GM21576 (cell line): ENCODE data around the gene OBP2A.
A peak's percentile ranks its signal among the peaks of the same experiment; 100 is the strongest.
"Not testable (repeated sequence)": the region's sequence is repeated elsewhere in the genome, so short reads cannot be mapped to it uniquely, and the experiment has no call there.

ENCODE experiments used
- ATAC-seq: cut with Tn5 transposase; IDR thresholded peaks from one replicate; pipeline ENCODE4 v1.9.1; 2021; ENCODE audit warnings: mild to moderate bottlenecking, moderate library complexity; ENCODE audit not compliant: unreplicated experiment

Gene OBP2A, protein sequence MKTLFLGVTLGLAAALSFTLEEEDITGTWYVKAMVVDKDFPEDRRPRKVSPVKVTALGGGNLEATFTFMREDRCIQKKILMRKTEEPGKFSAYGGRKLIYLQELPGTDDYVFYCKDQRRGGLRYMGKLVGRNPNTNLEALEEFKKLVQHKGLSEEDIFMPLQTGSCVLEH

DNA sequence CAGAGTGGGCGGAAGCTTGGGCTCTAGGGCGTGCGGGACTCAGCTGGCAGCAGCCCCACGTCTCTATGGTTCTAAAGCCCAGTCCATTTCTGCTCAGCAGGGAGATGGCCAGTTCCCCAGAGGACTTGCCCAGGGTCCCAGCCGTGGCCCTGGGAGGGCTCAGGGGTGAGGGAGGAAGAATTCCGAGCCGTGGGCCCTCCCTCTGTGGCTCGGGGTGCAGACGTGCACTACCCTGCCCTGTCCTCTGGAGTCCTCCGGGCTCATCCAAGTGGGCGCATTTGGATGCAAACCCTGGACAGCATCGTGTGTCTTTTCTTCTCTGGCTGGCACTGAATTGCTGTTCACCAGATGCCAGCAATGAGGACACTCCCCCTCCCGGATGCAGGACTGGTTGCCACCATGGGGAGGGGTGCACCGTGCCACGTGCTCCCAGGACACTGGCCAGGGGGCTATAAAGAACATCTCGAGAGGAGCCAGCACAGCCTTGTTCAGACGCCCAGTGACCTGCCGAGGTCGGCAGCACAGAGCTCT is at the start of gene OBP2A:
TSS of gene OBP2A (plus strand) at position 481 of the 531 bp plus-strand sequence. CDS start 55 bp downstream, outside the sequence.
- ATAC-seq: not testable (repeated sequence)

DNA sequence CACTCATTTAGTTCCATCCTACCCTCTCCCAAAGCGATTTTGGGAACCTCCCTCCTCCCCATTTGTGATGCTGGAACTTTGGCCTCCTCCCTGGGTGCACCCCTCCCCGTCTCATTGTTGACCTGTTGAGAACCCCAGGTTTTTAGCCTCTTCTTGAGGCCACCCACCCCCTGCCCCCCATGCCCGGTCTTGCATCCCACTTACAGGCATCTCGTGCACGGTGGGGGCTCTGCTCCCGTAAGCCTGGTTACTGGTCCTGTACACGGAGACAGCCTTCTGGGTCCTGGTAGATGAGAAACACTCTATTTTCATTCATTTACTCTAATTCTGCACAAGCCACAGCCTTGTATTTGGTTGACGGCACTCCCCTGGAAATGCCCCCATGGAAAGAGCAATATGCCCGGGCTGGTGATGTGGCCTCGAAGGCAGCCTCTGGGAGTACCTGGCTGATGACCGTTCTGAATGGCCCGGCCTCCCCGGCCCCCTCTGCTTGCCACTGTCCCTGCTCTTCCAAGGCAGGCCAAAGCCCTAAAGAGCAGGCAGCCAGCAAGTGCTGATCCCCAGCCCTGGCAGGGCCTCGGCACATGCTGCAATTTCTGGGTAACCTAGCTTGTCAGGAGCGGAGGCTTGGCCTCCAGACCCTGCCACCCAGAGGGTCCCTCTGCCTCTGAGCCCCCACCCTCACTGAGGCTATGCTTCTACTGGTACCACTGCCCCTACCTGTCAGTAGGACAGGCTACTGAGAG is 47.4 kb upstream of the OBP2A start:
- no peak for ATAC-seq

DNA sequence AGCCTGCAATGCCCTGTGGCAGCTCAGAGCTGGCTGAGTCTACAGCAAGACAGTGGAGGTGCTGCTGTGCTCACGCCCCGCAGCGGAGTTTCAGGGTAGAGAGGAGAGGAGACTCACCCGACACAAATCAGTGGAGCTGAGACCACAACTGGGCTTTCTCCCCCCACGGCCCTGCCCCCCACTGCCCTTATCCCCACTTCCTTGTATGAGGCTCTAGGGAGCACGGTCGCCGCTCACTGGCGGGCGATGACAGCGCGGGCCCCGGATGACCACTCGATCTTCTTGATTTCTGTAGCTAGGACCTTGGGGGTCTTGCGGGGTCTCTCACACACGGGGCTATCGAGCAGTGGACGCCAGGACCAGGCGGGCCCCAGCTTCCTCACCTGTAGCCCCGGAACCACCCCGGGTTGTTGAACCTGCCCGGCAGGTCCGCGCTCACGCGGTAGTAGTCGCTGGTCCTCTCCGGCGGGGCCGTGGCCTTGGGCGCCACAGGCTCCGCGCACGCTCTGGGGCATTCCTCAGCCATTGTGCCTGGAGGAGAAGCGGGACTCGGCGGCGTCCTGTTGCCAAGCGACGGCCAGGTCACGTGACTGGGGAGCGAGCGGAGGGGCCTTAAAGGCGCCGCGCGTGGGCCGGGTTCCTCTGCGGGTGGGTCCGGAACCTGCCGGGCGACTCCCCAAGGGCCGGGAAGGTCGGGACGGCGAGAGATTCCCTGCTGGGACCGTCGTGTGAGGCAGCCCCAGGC is 46.4 kb upstream of the OBP2A start:
- ATAC-seq: peak; percentile 48

DNA sequence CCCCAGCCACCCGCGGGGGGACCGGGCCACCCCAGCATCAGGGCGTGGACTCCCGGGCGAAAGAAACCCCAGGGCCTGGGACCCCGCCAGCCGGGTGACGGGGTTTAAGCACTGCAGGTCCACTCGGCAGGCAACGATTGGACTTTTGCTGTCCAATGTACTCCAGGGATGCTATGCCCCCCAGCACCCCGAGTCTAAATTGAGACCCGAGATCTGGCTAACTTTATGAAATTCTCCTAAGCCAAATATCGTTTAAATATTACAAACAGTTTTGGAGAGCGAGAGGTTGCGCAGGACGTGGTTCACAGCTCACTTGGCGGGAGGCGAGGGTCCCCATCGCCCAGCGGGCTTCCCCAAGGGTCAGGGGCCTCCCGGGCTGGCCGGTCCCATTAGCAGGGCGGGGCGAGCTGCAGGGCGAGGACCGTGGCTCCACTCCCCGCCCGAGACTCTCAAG is 45.8 kb upstream of the OBP2A start:
- ATAC-seq: no peak

DNA sequence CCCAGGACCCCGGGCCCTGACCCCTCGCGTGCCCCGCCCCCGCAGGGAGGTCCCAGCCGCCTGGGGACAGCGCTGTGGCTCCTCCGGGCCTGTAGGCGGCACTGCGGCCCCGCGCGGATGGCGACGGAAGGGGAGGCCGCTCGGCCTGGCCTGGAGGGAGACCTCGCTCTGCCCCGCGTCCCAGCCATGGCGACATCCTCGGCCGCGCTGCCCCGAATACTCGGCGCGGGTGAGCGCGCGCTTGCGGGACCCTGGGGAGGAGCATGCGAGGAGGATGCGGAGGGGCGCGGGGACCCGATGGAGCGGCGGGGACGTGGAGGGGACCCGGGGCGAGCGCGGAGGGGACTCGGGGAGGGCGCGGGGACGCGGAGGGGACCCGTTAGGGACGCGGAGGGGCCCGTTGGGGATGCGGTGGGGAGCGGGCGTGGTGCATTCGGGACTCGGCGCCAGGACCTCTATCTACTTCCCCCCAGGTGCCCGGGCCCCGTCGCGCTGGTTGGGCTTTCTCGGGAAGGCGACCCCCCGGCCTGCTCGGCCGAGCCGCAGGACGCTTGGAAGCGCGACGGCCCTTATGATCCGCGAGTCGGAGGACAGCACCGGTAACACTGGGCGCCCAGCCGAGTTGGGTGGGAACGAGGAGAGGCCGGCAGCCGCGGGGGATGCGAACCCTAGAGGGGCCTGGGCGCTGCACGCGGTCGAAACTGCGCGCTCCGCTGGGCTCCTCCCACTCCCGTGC is 45.2 kb upstream of the OBP2A start, which contains the start of gene MRPS2:
TSS of gene MRPS2 (plus strand) at position 158 of the 736 bp plus-strand sequence. CDS start at position 187, 29 bp downstream.
- ATAC-seq: peak; percentile 73

DNA sequence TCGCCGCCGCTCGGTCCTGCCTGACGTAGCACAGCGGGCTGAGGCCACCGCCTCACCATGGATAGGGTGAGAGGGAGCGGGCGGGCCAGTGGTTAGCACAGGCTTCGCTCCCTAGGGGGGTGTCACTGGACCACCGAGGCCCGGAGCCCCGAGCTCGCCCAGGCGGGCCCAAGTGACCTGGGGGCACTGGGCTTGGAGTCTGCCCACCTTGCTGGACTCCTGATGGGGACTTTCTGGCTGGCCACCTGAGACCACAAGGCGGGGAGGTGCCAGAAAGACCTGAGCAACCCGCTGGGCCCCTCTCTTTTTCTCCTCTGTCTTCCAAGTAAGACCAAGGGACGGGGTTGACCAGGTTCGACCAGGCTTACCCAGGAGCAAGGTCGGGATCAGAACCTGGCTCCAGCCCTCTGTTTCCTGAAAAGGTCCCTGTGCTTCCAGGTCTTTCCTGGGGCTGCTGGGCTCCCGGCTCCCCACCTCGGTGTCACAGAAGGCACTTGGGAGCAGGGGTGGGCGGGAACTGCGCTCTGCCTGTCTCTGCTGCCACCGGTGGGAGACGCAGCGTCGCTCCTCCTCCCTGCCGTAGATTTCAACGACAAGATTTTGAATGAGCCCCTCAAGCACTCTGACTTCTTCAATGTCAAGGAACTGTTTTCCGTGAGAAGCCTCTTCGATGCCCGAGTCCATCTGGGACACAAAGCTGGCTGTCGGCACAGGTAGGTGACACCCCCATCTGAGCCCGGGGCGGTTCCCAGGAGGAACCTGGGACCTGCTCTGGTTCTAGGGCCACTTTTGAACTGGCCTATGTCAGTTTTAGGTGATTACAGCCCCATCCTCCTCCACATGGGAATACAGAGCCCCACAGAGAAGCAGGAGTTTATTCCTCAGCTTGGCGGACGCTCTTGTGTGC is 44.4 kb upstream of the OBP2A start:
- ATAC-seq: peak; percentile 38

DNA sequence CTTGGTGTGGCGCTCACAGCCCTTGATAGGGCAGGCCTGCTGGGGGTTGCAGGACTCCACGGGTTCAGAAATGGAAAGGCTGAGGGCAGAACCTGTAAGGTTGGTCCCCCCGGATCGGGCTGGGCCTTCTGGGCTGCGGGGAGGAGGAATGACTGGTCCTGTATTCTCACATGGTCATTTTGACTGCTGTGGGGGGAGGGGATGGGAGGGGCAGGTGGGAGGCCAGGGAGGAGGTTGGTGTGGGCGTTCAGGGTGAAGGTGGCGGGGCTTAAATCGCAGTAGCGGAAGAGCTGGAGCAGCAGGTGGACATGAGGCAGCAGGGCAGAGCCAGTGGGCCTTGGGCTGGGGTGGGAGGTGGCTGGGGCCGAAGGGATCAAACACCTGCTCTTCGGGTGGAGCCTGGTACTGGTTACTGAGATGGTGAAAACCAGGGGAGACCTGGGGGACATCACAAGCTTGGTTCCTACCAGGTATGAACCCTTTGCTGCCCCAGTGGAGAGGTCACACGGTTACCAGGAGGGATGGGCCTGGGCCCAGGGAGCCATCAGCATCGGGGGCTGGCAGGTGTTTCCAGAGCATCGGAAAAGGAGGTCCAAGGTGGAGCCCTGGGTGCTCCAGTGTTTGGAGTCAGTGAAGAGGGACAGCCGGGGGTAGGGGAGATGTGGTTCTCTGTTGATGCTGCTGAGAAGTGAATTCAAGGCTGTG is 43.6 kb upstream of the OBP2A start:
- no peak for ATAC-seq

DNA sequence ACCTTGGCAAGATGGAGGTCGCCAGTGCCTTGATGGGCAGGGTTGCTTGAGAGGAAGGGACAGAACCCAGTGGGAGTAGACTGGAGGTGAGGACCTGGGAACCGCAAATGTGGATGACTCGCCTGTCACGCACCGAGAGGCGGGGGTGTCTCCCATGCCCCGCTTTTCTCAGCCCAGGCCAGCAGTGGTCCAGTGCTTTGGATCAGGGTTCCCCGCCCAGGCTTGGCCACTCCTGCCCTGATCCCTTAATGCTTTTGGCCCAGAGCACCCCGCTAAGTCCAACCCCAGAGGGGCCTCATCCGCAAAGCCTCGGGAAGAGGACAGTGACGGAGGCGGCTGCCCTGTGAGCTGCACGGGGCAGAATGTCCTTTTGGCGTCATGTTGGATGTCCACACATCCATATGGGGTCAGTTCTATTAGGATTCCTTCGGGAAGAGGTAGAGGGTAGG is 43.0 kb upstream of the OBP2A start:
- no peak for ATAC-seq

DNA sequence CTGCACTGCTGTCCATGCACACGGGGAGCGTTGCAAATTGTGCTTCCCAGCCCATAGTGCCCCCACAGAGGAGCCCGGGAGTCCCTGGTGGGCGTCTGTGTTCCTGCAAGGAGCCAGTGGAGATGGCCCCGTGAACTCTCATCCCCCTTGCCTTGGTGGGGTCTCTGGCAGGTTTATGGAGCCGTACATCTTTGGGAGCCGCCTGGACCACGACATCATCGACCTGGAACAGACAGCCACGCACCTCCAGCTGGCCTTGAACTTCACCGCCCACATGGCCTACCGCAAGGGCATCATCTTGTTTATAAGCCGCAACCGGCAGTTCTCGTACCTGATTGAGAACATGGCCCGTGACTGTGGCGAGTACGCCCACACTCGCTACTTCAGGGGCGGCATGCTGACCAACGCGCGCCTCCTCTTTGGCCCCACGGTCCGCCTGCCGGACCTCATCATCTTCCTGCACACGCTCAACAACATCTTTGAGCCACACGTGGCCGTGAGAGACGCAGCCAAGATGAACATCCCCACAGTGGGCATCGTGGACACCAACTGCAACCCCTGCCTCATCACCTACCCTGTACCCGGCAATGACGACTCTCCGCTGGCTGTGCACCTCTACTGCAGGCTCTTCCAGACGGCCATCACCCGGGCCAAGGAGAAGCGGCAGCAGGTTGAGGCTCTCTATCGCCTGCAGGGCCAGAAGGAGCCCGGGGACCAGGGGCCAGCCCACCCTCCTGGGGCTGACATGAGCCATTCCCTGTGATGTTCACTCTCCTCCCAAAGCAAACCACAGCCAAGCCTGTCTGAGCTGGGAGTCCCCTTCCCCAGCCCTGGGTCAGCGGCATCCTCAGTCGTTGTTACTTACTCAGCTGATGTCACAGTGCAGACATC is 42.3 kb upstream of the OBP2A start:
- ATAC-seq: no peak

DNA sequence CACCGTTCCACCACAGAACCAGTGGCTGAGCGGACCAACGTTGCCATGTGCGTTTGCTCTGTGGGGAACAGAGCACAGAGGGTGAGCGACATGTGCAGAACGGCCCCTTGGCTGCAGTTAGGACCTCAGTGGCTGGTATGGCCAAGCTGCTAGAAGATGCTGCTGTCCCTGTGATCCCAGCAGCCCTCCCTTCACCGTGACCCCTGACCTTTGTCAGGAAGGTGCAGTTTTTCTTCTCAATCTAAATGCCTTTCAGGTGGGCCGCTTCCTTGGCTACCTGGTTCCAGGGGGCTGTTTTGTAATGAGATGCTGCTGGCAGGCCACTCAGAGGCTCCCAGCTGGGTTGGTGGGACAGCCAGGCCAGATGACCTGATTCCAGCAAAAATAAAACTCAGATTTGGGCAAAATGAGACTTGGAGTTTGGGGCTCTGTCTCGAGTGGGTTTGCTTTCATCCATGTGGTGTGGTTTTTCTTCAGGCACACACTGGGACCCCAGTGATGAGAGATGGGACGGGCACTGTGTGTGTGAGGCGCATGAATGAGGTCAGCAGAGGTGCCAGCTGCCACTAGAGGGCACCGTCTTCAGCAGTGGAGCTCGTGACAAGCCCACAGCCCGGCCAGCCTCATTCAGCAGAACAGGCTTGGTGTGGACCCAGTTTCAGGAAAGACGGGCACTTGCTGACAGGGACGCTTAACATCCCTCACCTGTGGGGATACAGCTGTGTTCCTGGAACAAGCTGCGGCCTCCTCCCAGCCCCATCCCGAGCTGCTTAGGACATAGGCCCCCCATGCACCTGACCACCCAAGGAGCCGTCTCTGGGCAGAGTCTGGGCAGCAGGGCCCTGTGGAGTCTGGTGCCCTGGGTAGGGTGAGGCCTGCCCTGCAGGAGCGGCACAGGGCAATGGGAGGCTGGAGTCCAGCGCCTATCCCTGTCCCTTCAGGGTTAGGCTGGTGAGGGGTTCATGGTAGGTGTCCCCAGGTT is 41.4 kb upstream of the OBP2A start:
- ATAC-seq: no peak

DNA sequence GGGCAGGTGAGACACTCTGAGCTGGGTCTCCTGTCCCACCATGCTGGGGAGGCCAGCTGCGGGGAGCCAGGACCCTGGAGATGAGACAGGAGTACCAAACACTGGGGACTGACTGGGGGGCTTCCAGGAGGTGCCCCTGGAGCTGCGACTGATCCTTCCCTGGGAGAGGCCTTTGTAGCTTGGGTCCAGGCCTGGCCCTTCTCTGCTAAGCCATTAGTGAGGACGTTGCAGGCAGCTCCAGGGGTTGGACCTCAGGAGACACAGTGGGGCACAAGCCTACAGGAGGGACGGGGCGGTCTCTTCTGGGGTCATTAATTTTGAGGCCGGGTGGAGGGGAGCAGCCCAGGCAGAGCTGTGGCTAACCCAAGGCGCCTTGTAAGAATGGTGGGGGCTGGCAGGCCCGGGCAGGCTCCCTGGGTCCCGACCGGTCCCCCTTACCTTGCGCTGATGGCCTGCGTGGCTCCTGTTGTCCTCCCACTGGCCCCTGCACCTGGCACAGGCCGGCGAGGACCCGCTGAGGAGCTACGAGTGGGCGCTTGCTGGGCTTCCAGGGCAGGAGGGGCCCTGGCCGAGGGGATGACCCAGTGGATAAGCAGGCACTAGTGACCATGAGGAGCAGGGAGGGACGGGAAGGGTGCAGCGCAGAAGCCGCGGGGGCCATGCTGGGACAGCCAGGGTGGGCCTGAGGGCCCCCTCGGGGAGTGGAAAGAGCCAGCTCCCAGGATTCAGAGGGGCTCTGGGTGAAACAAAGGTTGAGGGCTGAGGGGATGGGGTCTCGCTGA is 40.3 kb upstream of the OBP2A start:
- ATAC-seq: no peak

DNA sequence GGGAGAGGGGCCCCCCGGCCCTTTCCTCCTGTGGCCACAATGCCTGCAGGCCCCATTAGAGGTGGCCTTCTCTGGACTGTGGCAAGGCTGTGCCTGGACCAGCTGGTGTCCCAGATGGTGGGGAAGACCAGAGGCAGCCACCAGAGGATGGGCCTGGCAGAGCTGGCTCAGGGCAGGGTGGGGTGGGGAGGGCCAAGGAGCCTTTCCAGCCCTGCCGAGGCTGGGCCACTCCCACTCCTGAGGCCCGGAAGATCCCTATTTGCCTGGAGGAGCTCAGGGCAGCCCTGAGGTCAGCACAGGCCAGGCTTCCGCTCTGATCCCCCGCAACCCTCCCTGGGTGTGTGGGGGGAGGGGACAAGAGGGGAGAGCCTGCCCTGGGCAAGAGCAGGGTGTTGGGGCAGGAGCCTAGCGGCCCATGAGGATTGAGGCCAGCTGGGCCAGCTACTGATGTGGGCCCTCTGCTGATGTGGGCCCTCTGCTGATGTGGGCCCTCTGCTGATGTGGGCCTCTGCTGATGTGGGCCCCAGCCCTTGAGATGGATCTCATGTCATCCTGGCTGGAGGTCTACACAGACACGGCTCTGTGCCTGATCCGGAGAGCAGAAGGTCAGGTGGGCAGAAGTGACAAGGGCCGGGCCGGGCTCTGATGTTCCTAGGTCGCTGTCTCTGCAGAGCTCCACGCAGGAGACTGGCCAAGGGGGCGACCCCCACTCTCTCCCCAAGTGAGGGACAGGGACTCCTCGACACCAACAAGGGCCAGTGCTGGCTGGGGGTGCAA is 39.4 kb upstream of the OBP2A start:
- no peak for ATAC-seq

DNA sequence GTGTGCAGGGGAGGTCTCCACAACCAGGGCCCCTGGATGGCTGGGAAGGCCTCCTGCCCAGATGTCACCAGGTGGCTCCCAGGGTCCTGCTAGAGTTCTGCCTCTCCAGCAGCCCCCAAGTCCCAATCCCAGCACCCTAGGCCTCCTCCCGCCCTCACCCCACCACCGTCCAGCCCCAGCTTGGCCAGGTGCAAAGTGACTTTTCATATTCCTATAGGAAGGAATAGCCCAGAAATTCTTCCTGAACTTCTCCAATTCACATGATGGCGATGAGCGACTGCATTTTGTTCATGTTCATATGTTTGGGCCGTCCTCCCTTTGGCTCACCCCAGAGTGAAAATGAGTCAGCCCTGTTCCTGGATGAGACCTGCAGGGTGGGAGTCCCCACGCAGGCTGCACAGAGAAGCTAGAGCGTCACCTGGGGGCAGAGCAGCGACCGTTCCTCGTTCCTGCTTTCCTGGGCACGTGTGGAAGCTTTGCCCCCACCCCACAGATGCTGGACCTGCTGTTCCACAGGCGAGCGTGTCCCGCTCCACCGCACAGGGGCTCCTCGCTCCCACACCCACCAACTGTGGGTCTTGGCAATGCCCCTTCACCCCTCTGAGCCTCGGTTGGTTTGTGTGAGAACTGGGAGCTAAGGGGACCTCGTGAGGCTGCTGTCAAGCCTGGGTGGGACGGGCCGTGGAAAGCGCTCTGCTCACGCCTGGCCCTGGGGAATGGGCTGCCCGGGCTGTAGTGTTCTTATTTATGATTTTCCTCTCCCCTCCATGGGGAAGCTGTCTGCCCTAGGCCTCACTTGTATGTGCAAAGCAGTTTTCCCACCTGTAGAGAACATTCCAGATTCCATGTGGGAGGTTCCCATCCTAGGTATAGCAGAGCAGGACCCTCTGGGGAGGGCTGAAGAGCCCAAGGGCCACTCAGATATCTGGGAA is 38.6 kb upstream of the OBP2A start:
- no peak for ATAC-seq

DNA sequence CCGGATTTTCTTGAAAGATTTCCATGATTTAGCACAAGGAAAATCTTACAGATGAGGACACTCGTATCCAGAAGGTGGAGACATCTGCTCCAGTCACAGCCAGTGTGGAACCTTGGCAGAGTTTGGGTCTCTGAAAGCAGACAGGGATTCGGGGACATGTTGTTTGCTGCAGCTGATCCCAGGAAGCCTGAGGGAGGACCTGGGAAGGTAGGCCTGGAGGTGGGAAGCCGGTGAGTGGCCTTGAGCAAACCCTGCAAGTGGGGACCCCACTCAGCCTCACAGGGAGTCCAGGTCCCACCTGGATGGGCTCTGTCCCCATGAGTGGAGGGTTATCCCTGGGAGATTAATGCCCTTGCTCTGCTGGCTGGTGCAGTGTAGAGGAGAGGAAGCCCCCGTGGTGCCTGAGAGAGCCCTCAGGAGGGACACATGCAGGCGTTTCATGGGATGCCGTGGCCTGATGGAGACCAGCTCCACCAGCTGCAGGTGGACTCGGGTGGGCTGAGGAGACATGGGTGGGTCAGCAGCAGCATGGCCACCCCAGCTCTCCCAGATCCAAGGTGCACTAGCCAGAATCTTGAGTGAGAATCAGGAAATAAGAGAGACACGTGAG is 37.6 kb upstream of the OBP2A start:
- ATAC-seq: no peak
